ENCODE data around the gene SFXN1.
"Not testable (repeated sequence)": the region's sequence is repeated elsewhere in the genome, so short reads cannot be mapped to it uniquely, and the experiment has no call there.

The SFXN1 gene

GRCh38 chr5:175494264-175495183, 16.2 kb downstream of the SFXN1 start:
- DNase-seq (ENCODE audit: low read depth) = peak; percentile 12

- no peak for DNase-seq (ENCODE audit: low read depth)
Observed at GRCh38 chr5:175501759-175502158, 23.4 kb downstream of the SFXN1 start.

- DNase-seq (ENCODE audit: low read depth) = not testable (repeated sequence)
Observed at GRCh38 chr5:175507671-175508070, 29.3 kb downstream of the SFXN1 start.

- DNase-seq (ENCODE audit: low read depth) = no peak
Observed at GRCh38 chr5:175508896-175509295, 30.5 kb downstream of the SFXN1 start.

GRCh38 chr5:175513297-175513696, 34.9 kb downstream of the SFXN1 start:
- no peak for DNase-seq (ENCODE audit: low read depth)

- DNase-seq (ENCODE audit: low read depth) = no peak
Observed at GRCh38 chr5:175513726-175514125, 35.4 kb downstream of the SFXN1 start.

- DNase-seq (ENCODE audit: low read depth) = no peak
Observed at GRCh38 chr5:175516933-175517823, 38.8 kb downstream of the SFXN1 start.

GRCh38 chr5:175517824-175518450, 39.6 kb downstream of the SFXN1 start:
- DNase-seq (ENCODE audit: low read depth) = no peak

GRCh38 chr5:175519006-175519405, 40.6 kb downstream of the SFXN1 start:
- no peak for DNase-seq (ENCODE audit: low read depth)

GRCh38 chr5:175520321-175520720, 42.0 kb downstream of the SFXN1 start:
- no peak for DNase-seq (ENCODE audit: low read depth)

GRCh38 chr5:175520873-175521272, 42.5 kb downstream of the SFXN1 start:
- DNase-seq (ENCODE audit: low read depth) = no peak

- no peak for DNase-seq (ENCODE audit: low read depth)
Observed at GRCh38 chr5:175521313-175521833, 43.0 kb downstream of the SFXN1 start.

- no peak for DNase-seq (ENCODE audit: low read depth)
Observed at GRCh38 chr5:175523292-175523691, 44.9 kb downstream of the SFXN1 start.

GRCh38 chr5:175524211-175524610, 45.9 kb downstream of the SFXN1 start:
- no peak for DNase-seq (ENCODE audit: low read depth)

- DNase-seq (ENCODE audit: low read depth) = no peak
Observed at GRCh38 chr5:175526691-175527090, 48.3 kb downstream of the SFXN1 start.

GRCh38 chr5:175531361-175531760, 53.0 kb downstream of the SFXN1 start:
- no peak for DNase-seq (ENCODE audit: low read depth)

GRCh38 chr5:175534070-175534932, 55.9 kb downstream of the SFXN1 start:
- DNase-seq (ENCODE audit: low read depth) = peak; percentile 72

- DNase-seq (ENCODE audit: low read depth) = not testable (repeated sequence)
Observed at GRCh38 chr5:175535331-175535730, 57.0 kb downstream of the SFXN1 start.

GRCh38 chr5:175535796-175536195, 57.4 kb downstream of the SFXN1 start:
- no peak for DNase-seq (ENCODE audit: low read depth)

- no peak for DNase-seq (ENCODE audit: low read depth)
Observed at GRCh38 chr5:175538576-175538975, 60.2 kb downstream of the SFXN1 start.

- no peak for DNase-seq (ENCODE audit: low read depth)
Observed at GRCh38 chr5:175539936-175540335, 61.6 kb downstream of the SFXN1 start.

All from fibroblast of gingiva (primary cell).